Measurements from ENCODE around the gene COBL. TPM values are rescaled to one million over a fixed set of nuclear protein-coding genes. Genes with fewer than 3 reads are reported as not detected.

The COBL gene
- total RNA-seq, 1 donor from 2014 or later: 25.7 TPM

DNA sequence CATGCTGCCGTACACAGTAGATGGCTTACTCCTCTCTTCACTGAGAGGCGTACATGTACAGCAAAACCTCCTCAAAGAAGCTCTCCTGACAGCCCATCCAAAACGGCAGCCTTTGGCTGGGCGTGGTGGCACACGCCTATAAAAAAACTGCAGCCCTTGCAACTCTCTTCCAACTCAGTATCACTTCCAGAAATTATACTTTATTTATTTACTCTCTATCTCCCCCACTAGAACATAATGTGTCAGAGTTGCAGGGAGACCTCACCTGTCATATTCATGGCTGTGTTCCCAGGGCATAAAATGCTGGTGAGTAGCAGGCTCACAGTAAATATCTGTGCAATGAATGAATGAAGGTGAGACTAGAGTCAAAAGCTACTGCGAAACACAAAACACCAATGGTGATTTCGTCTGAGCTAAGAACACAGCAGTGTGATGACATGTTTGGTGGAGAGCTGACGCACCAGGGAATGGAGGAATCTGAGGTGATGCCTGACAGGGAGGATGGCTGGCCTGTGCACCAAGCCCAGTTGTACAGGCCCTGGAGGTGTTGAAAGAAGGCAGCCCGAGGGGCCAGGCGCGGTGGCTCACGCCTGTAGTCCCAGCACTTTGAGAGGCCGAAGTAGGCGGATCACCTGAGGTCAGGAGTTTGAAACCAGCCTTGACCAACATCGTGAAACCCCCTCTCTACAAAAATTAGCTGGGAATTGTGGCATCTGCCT, 55.3 kb downstream of the COBL start:
- Mint-ChIP-seq H3K27me3 (no peaks in the 10 kb centered on the region), H3K4me3 (peak overlapping the region; percentile 48), H3K36me3 (no peaks in the 10 kb centered on the region)

DNA sequence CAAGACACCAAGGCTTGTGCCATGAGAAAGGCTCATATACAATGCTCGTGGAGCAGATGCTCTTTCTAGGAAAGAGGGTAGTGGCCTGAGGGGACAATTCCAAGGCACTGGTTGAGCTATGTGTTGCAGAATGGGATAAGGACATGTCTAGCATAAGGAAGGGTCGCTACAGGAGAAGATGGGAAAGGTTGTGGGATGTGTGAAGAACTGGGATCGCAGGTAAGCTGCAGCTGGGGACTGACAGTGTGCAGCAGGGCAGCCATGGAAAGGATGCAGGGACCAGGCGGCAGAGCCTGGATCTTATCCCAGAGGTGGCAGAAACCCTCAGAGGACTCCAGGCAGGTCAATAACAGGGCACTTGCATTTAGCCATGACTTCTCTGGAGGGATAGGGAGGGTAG, 56.1 kb downstream of the COBL start:
- Mint-ChIP-seq H3K27ac (peak overlapping the region; percentile 82), H3K4me1 (ENCODE audit: unreplicated experiment) (peaks cover 16% of the 10 kb centered on the region), H3K36me3 (no peaks in the 10 kb centered on the region), H3K9me3 (no peaks in the 10 kb centered on the region), H3K27me3 (no peaks in the 10 kb centered on the region), H3K4me3 (no peak overlapping the region)
- TF ChIP-seq, protein P1, sequence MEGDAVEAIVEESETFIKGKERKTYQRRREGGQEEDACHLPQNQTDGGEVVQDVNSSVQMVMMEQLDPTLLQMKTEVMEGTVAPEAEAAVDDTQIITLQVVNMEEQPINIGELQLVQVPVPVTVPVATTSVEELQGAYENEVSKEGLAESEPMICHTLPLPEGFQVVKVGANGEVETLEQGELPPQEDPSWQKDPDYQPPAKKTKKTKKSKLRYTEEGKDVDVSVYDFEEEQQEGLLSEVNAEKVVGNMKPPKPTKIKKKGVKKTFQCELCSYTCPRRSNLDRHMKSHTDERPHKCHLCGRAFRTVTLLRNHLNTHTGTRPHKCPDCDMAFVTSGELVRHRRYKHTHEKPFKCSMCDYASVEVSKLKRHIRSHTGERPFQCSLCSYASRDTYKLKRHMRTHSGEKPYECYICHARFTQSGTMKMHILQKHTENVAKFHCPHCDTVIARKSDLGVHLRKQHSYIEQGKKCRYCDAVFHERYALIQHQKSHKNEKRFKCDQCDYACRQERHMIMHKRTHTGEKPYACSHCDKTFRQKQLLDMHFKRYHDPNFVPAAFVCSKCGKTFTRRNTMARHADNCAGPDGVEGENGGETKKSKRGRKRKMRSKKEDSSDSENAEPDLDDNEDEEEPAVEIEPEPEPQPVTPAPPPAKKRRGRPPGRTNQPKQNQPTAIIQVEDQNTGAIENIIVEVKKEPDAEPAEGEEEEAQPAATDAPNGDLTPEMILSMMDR (conservative IDR thresholded peaks at IDR 0.05): no peak
- DNase-seq (ENCODE audit: extremely low spot score, unreplicated experiment): no peak

More for the DNA sequence above, 55.3 kb downstream of the COBL start:
- H3K9me3 Mint-ChIP-seq: no peaks in the 10 kb centered on the region
- H3K27ac Mint-ChIP-seq: peak overlapping the region; percentile 82
- peaks cover 16% of the 10 kb centered on the region for H3K4me1 Mint-ChIP-seq (ENCODE audit: unreplicated experiment)
- DNase-seq (ENCODE audit: extremely low spot score, unreplicated experiment): no peak
- TF ChIP-seq, protein P1 (conservative IDR thresholded peaks at IDR 0.05): no peak

DNA sequence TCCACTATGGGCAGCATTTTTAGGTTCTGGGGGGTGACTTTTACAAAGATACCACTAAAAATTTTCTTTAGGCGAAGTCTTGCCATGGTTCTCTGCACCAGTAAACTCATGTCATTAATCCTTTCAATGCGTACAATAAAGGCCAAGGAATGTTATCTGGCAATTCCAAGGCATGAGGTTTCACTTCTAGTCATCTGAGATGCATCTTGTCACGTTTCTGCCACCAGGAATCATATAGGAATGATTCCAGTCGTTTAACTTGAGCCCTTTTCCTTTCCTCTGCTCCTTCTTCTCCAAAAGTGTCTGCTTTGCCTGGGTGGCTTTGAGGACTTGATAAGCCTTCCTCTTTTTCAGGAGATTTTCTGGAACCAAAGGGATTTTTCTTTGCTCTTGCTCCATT, 56.8 kb downstream of the COBL start:
- DNase-seq (ENCODE audit: extremely low spot score, unreplicated experiment): no peak
- Mint-ChIP-seq H3K9me3 (no peaks in the 10 kb centered on the region), H3K27me3 (no peaks in the 10 kb centered on the region), H3K4me3 (no peak overlapping the region), H3K27ac (no peak overlapping the region), H3K4me1 (ENCODE audit: unreplicated experiment) (peaks cover 16% of the 10 kb centered on the region), H3K36me3 (no peaks in the 10 kb centered on the region)
- TF ChIP-seq, protein P1 (conservative IDR thresholded peaks at IDR 0.05): no peak

DNA sequence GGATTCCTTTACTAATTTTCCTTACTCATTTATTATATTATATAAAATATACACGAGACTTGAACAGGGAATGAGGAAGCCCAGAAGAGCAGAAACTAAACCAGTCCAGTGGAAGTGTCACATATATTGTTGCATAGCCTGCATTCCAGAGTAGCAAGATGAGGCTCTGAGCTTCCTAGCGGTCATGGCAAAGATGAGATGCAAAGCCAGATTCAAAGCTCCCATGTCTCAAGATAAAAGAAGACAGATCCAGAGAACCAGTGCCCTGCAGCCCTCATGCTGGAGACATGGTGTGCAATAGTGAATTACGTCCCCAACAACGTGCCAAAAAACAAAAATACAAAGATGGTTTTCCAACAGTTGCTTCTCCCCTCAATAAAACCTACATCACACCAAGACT, 59.7 kb downstream of the COBL start:
- TF ChIP-seq, protein P1 (conservative IDR thresholded peaks at IDR 0.05): no peak
- no peaks in the 10 kb centered on the region for H3K27me3 Mint-ChIP-seq

DNA sequence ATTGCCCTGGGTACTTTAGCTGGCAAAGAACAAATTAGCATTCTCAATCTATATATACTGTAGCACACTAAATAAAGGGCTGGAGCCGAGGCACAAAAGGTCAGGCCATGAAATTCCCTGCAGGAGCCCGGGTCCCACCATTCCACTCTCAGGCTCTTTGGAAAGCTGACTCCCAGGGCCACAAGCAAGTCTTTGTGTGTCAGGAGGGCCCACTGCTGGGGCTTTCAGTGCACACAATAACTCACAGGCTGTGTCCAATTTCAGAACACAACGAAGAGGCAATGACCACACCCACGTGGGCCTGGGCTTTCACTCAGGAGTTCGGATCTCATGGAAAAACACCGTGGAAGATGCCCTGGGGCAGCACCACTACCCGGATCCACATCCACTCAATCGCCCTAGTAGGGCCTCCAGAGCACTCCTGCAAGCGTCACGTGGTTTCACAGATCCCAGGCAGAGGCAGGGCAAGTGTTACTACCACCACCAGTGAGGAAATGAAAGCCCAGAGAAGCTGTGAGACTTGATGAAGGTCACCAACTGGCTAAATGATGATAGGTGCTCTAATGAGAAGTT, 60.3 kb downstream of the COBL start:
- H3K27me3 Mint-ChIP-seq: no peaks in the 10 kb centered on the region
- H3K36me3 Mint-ChIP-seq: no peaks in the 10 kb centered on the region
- TF ChIP-seq, protein P1 (conservative IDR thresholded peaks at IDR 0.05): no peak
- DNase-seq (ENCODE audit: extremely low spot score, unreplicated experiment): no peak
- no peaks in the 10 kb centered on the region for H3K9me3 Mint-ChIP-seq
- peaks cover 11% of the 10 kb centered on the region for H3K4me1 Mint-ChIP-seq (ENCODE audit: unreplicated experiment)
- H3K4me3 Mint-ChIP-seq: no peak overlapping the region
- no peak overlapping the region for H3K27ac Mint-ChIP-seq

More for the DNA sequence above, 59.7 kb downstream of the COBL start:
- no peaks in the 10 kb centered on the region for H3K9me3 Mint-ChIP-seq
- no peak for DNase-seq (ENCODE audit: extremely low spot score, unreplicated experiment)
- peaks cover 6% of the 10 kb centered on the region for H3K4me1 Mint-ChIP-seq (ENCODE audit: unreplicated experiment)
- H3K36me3 Mint-ChIP-seq: no peaks in the 10 kb centered on the region
- H3K27ac Mint-ChIP-seq: no peak overlapping the region
- no peak overlapping the region for H3K4me3 Mint-ChIP-seq

Measured in type B pancreatic cell (in vitro differentiated cells).